ENCODE results near the gene INTU. TPM values are rescaled to one million over a fixed set of nuclear protein-coding genes. Genes with fewer than 3 reads are reported as not detected.

Gene INTU
- polyA plus RNA-seq, 3 donors: 0.17 to 0.26 TPM; not detected in 1

- Mint-ChIP-seq H3K4me1 (no peaks in the 10 kb centered on the region), H3K36me3 (no peaks in the 10 kb centered on the region), H3K9me3 (peaks cover 0 to 2% (median 0%) of the 10 kb centered on the region in 7 donors), H3K27ac (no peak overlapping the region), H3K4me3 (no peak overlapping the region), H3K27me3 (ENCODE audit: low read depth in 3 of 3) (peaks cover 8 to 15% (median 9%) of the 10 kb centered on the region in 3 donors)
- Histone ChIP-seq H4K20me1 (ENCODE audit: insufficient read depth, low read length) (no peaks in the 10 kb centered on the region), H3K27ac (ENCODE audit: low read depth in 1 of 2, low read length in 2 of 2) (no peak overlapping the region), H3K4me2 (replicated peaks; ENCODE audit: extremely low read depth, low read length, poor library complexity, severe bottlenecking) (no peak overlapping the region), H3K27me3 (ENCODE audit: control insufficient read depth in 2 of 2, insufficient read depth in 2 of 2, low read length in 2 of 2) (no peaks in the 10 kb centered on the region), H3K79me2 (ENCODE audit: insufficient read depth, low read length) (no peaks in the 10 kb centered on the region), H3K4me1 (ENCODE audit: control insufficient read depth in 1 of 2, insufficient read depth in 2 of 2, low read length in 2 of 2) (no peaks in the 10 kb centered on the region), H3K36me3 (replicated peaks in 1 of 2; ENCODE audit: control insufficient read depth in 1 of 2, insufficient read depth in 2 of 2, low read length in 2 of 2) (no peaks in the 10 kb centered on the region), H3K9ac (ENCODE audit: insufficient read depth, low read length, poor library complexity, severe bottlenecking) (no peak overlapping the region), H2AFZ (ENCODE audit: insufficient read depth, low read depth, low read length, poor library complexity, severe bottlenecking) (no peak overlapping the region), H3K9me3 (replicated peaks in 1 of 2; ENCODE audit: control insufficient read depth in 1 of 2, insufficient read depth in 1 of 2, low read length in 2 of 2) (no peaks in the 10 kb centered on the region), H3K4me3 (replicated peaks in 1 of 3; ENCODE audit: low read depth in 2 of 3, low read length in 3 of 3) (no peak overlapping the region)
- DNase-seq: no peak
- WGBS (ENCODE audit: insufficient coverage): no CpG with 5 or more reads among the region's 5 CpGs
- TF ChIP-seq CTCF (IDR thresholded peaks at IDR 0.05): no peak
- intact Hi-C loops (cut with micrococcal nuclease): no loop called here
Observed at GRCh38 chr4:127609484-127609883, 23.3 kb upstream of the INTU start.

GRCh38 chr4:127610488-127610887 lies 22.3 kb upstream of the INTU start:
- H3K27ac Mint-ChIP-seq: no peak overlapping the region
- Histone ChIP-seq H2AFZ (ENCODE audit: insufficient read depth, low read depth, low read length, poor library complexity, severe bottlenecking) (no peak overlapping the region), H3K4me3 (replicated peaks in 1 of 3; ENCODE audit: low read depth in 2 of 3, low read length in 3 of 3) (no peak overlapping the region), H3K9me3 (replicated peaks in 1 of 2; ENCODE audit: control insufficient read depth in 1 of 2, insufficient read depth in 1 of 2, low read length in 2 of 2) (no peaks in the 10 kb centered on the region), H3K4me1 (ENCODE audit: control insufficient read depth in 1 of 2, insufficient read depth in 2 of 2, low read length in 2 of 2) (no peaks in the 10 kb centered on the region), H4K20me1 (ENCODE audit: insufficient read depth, low read length) (no peaks in the 10 kb centered on the region), H3K4me2 (replicated peaks; ENCODE audit: extremely low read depth, low read length, poor library complexity, severe bottlenecking) (no peak overlapping the region), H3K27me3 (ENCODE audit: control insufficient read depth in 2 of 2, insufficient read depth in 2 of 2, low read length in 2 of 2) (no peaks in the 10 kb centered on the region), H3K9ac (ENCODE audit: insufficient read depth, low read length, poor library complexity, severe bottlenecking) (no peak overlapping the region), H3K27ac (ENCODE audit: low read depth in 1 of 2, low read length in 2 of 2) (no peak overlapping the region), H3K36me3 (replicated peaks in 1 of 2; ENCODE audit: control insufficient read depth in 1 of 2, insufficient read depth in 2 of 2, low read length in 2 of 2) (no peaks in the 10 kb centered on the region), H3K79me2 (ENCODE audit: insufficient read depth, low read length) (no peaks in the 10 kb centered on the region)
- no peak for DNase-seq
- no peak overlapping the region for H3K4me3 Mint-ChIP-seq
- no peak for TF ChIP-seq CTCF (IDR thresholded peaks at IDR 0.05)
- H3K27me3 Mint-ChIP-seq (ENCODE audit: low read depth in 3 of 3): peaks cover 4 to 10% (median 5%) of the 10 kb centered on the region in 3 donors
- no peaks in the 10 kb centered on the region for H3K36me3 Mint-ChIP-seq
- WGBS (ENCODE audit: insufficient coverage): no CpG with 5 or more reads among the region's 3 CpGs
- H3K9me3 Mint-ChIP-seq: no peaks in the 10 kb centered on the region
- intact Hi-C loops (cut with micrococcal nuclease): no loop called here
- no peaks in the 10 kb centered on the region for H3K4me1 Mint-ChIP-seq
